GM19099 (cell line): Measurements from ENCODE around the gene FNBP1.

ENCODE experiments used
- POLR2A ChIP-seq: IDR thresholded peaks from 3 replicates; pipeline ENCODE4 v1.6.1; 2011; ENCODE audit warnings: low read depth; ENCODE audit not compliant: insufficient read length; ENCODE audit errors: extremely low read depth

Gene FNBP1

DNA sequence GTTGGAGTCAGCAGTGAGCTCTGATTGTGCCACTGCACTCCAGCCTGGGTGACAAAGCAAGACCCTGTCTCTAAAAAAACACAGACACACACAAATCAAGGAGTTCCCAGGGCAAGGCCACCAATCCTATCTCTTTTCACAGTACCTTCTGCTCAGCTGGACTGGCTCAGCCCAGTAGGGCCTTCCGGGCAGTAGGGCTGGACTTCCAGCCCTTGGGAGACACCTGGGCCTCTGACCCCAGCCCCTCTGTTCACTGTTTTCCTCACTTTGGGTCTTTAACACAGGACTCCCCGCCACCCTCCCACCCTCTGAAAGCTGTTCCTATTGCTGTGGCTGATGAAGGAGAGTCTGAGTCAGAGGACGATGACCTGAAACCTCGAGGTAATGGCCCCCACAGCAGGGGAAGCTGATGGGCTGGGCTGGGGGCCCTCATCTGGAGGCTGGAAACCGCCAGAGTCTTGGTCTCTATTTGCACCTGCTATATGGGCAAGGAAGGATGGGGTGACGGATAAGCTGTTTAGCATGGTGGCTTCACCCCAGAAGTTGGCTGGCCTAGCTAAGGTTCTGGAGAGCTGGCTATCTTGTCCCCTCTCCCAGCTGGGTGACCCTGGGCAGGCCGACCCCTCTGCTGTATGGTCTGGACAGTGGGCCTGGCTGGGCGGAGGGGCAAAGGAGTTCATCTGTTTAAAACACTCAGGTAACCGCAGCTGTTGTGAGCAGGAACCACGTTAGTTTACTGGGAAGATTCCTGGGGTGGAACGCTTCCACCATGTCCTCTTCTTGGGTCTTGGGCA lies 182.1 kb downstream of the FNBP1 start:
- TF ChIP-seq POLR2A = no peak

DNA sequence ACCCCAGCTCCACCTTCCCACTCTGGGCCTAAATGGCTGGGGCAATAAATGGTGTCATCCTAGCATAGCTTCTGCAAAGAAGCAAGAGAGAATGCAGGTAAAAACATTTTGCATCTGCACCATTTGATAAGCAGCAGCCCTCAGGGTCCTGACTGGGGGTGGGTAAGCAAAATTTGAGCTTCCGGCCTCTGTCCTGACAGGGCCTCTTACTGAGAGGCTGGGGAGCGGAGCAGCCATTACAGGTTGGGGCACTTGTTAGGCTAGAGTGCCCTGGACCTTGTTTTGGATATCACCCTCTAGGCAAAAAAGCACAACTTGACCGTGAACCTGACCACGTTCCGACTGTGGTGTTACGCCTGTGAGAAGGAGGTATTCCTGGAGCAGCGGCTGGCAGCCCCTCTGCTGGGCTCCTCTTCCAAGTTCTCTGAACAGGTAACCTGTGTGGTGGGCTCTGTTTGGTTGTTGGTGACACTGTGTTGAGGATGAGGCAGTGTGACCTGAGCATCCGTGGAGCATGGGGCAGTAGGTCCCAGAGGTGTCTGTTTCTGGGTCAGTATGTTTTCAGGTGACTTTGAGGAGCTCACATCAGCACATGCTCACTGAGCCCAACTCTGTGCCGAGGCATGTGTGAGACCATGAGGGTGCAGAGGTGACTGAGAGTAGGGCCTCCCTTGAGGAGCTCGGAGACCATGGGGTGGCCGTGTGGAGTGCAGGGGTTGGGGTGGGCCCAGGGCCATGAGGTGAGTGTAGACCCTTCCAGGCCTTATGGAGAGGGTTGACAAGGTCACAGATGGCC lies 184.6 kb downstream of the FNBP1 start:
- TF ChIP-seq POLR2A = no peak

DNA sequence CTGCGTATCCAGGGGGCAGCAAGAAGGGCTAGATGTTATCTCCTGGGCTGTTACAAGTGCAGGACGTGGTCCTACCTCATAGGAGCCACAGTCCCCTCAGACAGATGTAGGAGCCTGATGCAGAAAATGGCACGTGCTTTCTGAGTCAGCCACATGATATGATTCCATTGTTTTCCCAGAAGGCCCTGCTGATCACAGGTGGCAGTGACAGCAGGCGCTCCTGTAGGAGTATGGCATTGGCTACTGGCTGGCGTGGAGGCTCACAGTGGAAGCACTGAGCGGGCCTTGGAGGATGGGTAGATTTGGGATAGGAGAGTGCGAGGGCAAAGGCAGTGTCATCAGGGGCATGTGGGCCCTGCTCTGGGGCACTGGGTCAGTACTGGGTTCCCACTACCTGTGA lies 185.8 kb downstream of the FNBP1 start:
- TF ChIP-seq POLR2A = no peak

DNA sequence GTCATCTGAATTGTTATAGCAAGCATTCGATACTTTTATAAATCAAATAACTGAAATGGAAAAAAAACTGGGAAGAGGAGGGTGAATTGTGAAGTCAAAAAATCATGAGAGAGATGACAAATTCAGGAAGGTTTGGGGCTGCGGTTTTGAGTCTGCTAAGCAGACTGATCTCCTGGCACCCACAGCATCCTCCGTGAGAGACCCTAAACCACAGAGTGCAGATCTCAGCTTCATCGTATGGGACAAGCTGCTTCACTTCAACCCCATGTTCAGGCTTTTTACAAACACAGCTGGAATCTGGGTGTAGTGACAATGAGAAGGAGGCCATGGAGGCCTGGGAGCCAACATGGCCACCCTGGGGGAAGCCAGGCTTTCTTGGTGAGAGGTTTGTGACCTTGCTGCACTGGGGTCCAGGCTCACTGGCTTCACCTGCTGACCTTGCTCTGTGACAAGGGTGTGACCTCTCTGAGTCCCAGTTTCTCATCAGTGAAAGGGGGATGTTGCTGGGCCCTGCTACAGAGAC lies 188.3 kb downstream of the FNBP1 start:
- no peak for TF ChIP-seq POLR2A

DNA sequence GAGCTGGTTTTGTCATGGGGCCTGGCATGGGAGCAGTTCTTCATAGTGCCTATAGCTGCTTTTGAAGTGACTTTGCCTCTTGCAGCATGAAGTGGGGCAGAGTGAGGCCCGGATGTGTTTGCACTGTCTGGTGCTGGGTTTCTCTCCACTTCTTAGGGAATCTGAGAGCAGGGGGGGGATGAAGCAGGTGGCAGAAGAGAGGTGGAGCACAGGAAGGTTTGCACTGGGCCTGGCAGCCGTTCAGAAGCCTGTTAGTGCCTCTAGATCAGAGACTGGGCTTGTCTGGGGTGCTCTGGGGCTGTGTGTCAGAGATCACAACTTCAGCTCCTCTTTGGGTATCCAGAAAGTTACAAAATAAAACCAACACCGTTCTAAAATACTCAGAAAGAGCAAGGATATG lies 189.4 kb downstream of the FNBP1 start:
- no peak for TF ChIP-seq POLR2A

DNA sequence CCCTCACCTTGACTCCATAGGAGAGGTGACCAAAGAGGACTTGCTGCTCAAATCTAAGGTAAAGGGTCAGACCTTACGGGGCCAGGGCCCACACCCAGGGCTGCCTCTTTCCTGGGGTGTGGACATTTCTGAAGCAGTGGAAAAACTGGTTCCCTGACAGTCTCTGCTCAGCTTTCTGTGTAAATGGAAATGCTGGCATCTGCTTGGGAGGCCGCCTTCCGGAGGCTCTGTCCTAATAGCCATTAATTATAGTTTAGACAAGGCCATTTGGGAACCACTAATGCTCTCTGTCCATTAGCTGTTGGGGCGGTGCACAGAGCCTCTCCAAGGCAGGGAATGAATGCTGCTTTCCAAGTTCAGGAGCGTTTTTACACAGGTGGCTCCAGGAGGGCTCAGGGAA lies 190.4 kb downstream of the FNBP1 start:
- no peak for TF ChIP-seq POLR2A

DNA sequence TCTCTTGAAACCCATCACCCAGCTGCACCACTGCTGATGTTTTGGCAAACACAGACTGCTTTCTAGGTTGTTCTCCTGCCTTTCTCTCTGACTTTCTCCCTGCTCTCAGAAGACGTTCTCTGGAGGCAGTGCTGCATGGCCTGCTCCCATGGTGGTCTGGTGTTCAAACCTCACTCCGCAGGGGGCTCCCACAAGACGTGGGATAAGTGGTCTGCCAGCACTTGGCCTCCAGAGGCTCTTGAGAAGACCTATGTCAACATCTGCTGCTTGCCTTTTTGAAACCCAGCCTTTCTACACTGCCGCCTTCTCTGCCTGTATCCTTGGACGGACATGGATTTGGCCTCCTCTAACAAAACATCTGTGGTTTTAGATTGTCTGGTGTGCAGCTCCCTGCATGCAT lies 191.2 kb downstream of the FNBP1 start:
- TF ChIP-seq POLR2A = no peak

DNA sequence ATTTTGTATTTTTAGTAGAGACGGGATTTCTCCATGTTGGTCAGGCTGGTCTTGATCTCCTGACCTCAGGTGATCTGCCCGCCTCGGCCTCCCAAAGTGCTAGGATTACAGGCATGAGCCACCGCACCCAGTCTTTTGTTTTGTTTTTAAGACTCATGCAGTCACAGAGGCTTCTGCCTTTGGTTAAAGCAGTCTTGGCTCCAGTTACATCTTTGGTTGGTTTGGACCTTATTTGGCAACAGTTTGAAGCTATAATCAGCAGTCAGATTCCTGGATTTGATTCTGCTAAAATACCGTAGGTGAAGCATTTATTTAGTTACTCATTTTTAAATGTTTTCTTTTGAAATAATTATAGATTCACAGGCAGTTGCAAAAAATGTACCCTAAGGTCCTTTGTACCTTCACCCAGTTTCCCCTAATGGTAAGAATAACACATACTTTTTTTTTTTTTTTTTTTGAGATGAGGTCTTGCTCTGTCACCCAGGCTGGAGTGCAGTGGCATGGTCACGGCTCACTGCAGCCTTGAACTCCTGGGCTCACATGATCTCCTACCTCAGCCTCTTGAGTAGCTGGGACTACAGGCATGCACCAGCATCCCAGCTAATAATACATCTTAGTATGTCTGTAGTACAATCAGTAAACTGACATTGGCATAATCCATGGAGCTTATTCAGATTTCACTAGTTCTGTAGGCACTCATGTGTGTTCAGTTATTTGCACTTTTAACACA lies 192.0 kb downstream of the FNBP1 start:
- no peak for TF ChIP-seq POLR2A

DNA sequence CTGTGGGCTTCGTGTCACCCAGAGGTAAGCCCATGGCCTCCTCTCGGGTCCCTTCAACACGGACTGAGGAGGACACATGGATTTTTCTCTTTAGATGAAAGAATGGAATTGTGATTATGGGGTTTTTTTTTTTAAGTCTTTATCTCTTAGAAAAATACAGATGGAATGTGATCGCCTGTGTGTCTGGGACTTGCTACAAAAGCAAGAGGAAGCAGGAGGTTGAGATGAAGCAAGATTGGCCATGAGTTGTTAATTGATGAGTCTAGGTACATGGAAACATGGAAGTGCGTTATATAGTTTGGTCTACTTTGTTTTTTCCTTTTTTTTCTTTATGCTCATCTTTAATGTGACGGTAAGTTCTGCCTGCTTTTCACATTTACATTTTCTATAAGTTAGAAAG lies 193.1 kb downstream of the FNBP1 start:
- no peak for TF ChIP-seq POLR2A

DNA sequence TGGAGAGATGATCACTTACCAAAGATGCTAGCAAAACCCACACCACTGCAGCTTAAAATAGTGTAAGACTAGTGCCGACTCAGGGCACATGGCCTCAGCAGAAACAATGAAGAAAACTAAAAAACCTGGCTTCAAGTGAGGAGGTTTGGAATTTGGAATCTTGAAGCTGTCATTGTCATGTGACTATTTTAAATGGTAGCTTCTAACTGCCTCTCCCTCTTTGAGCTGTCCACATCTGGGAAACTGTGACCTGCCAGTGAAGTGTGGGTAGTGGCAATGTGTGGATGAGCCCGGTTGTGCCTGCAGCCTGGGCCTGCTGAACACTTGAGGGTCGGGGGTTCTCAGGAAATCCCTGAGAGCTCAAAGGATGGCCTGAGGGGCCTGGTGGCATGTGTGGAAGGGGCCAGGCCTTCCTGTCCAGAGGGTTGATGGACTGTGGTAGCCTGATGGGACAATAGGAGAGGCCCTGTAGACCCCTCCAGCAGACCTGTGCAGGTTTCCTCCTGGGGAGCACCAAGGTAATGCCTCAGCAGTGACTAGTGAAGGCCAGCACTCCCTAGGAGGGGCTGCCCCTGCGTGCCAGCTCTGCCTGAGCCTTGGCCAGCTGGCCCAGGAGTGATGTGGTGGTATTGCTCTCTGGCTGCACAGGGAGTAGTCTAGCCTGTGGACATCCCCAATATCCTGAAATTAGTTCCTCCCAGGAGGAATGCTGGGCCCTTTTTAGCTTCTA lies 194.1 kb downstream of the FNBP1 start:
- no peak for TF ChIP-seq POLR2A

DNA sequence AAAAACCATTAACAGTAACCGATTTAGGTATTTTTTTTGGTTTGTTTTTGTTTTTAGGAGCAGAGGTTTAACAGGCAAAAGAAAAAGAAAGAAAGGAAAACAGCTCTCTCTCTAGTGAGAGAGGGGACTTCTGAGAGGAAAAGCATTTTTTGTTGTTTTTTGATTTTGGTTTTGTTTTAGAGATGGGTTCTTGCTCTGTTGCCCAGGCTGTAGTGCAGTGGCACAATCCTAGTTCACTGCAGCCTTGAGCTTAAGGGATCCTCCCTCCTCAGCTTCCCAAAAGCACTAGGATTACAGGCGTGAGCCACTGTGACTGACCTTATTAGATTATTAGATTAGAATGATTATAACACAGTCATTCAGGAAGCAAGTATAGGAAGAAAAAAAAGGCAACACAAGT lies 197.6 kb downstream of the FNBP1 start:
- TF ChIP-seq POLR2A = no peak

DNA sequence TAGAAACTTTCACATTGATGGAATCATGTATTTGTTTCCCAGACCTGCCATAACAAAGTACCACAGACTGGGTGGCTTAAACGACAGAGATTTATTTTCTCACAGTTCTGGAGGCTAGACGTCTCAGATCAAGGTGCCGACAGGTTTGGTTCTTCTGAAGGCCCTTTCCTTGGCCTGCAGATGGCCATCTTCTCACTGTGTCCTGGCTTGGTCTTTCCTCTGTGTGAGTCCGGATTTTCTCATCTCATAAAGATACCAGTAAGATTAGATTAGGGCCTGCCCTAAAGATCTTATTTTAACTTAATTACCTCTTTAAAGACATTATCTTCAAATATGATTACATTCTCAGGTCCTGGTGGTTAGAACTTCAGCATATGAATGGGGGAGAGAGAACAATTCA lies 201.9 kb downstream of the FNBP1 start:
- TF ChIP-seq POLR2A = no peak

DNA sequence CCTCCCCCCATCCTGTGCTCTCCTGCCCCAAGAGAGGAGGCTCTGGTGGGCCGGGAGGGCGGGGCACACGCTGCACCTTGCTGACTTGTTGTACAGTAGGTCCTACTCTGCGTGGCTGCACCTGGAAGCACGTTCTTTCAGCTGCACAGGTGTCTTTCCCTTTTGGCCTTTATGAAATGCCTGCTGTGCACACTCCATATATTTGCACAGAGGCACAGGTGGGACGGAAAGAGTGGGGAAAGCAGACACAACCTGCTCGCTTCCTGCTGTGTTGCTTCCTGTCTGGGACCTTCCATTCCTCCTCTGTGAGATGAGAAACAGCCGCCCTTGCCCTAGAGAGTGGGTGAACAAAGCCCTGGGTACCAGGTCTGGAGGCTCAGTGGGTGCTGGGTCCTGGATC lies 203.0 kb downstream of the FNBP1 start:
- no peak for TF ChIP-seq POLR2A

DNA sequence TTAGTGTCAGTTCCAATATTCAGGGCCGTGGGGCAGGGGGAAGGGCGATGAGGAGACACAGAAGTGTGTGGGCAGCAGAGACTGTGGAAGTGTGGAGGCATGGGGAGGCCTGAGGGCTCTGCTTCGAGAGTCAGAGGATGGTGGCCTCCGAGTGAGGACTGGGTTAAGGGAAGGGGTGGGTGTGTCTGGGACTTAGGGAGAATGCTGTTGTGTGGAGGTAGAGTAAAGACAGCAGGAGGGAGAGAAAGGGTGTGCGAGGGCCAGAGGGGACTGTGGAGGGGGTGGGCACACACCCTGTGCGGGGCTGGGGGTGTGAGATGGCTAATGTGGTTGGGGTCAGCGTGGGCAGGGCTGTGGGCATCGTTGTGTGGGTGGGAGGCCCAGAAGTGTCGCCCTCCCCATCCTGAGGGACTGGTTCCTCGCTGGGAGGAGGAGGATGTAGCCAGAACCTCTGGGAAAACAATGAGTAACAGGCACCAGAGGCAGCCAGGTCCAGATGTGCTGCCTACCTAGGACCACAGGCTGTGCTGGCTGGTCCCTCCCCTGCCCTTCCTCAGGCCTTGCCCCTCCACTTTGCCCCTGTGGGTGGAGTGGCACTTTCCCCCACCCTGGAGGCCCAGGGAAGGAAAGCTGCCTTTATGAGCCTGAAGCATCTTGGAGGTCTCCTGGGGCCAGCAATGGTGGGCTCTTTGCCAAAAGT lies 203.5 kb downstream of the FNBP1 start:
- no peak for TF ChIP-seq POLR2A

DNA sequence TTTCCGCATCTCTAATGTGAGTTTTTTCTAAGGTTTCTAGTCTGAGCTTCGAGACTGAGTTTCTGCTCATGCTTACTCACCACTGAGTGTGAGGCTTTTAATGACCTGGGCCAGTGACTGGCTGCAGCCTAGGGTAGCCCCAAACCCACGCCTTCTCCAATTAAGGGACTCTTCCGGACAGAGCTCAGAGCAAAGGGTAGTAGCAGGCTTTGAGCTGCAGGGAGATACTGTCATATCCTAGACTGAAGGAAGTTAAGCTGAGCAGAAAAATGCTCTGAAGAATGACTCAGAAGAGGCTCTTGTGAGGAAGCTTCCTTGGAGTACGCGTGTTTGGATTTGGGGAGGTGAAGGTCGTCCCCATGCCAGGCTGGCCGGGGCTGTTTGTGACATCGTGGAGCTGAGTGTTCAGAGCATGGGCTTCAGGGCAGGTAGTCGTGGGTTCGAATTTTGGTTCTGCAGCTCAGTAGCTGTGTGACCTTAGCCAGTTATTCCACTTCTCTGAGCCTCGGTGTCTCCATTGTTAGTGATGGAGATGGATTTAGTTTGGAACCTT lies 204.2 kb downstream of the FNBP1 start:
- TF ChIP-seq POLR2A = no peak
